Mesenchymal stem cell (in vitro differentiated cells and primary cell): ENCODE results near the gene BAIAP2.

Experiments
- DNase-seq: peaks from one replicate; pipeline ENCODE4 v3.0.0-alpha.2; 2013
- H2AFZ ChIP-seq: one replicate; pipeline ENCODE4 v1.6.1; 2013; ENCODE audit warnings: low read depth, mild to moderate bottlenecking, control low read depth, inconsistent platforms, low read length, moderate library complexity
- H2AK5ac ChIP-seq: 2 replicates; pipeline ENCODE4 v1.6.1; 2013; ENCODE audit warnings: low read length, moderate library complexity, mild to moderate bottlenecking, inconsistent platforms; ENCODE audit not compliant: severe bottlenecking
- H2BK120ac ChIP-seq: one replicate; pipeline ENCODE4 v1.6.1; 2013; ENCODE audit warnings: low read depth, mild to moderate bottlenecking, inconsistent platforms, low read length, moderate library complexity
- H2BK12ac ChIP-seq, 2 experiments: one replicate each; pipeline ENCODE4 v1.6.1; 2013; ENCODE audit warnings: inconsistent platforms in 2 of 2, low read length in 2 of 2, mild to moderate bottlenecking in 2 of 2, moderate library complexity in 2 of 2, control low read depth in 1 of 2
- H2BK15ac ChIP-seq: one replicate; pipeline ENCODE4 v1.6.1; 2013; ENCODE audit warnings: mild to moderate bottlenecking, low read depth, inconsistent platforms; ENCODE audit not compliant: poor library complexity, severe bottlenecking
- H2BK5ac ChIP-seq: 2 replicates; pipeline ENCODE4 v1.6.1; 2013; ENCODE audit warnings: low read depth, mild to moderate bottlenecking, low read length, control low read depth, inconsistent platforms; ENCODE audit not compliant: poor library complexity, severe bottlenecking
- H3K14ac ChIP-seq, 2 experiments: one replicate each; pipeline ENCODE4 v1.6.1; 2013; ENCODE audit warnings: inconsistent platforms in 2 of 2, low read length in 2 of 2, control low read depth in 1 of 2, mild to moderate bottlenecking in 1 of 2, moderate library complexity in 1 of 2
- H3K18ac ChIP-seq, 2 experiments: one replicate each; pipeline ENCODE4 v1.6.1; 2013; ENCODE audit warnings: inconsistent platforms in 2 of 2, low read length in 2 of 2, control low read depth in 1 of 2, low read depth in 1 of 2, mild to moderate bottlenecking in 1 of 2
- H3K23ac ChIP-seq, 2 experiments: one replicate each; pipeline ENCODE4 v1.6.1; 2013; ENCODE audit warnings: inconsistent platforms in 2 of 2, low read length in 2 of 2, mild to moderate bottlenecking in 2 of 2, moderate library complexity in 2 of 2, control low read depth in 1 of 2
- H3K27ac ChIP-seq: 2 replicates; pipeline ENCODE4 v1.5.1; 2013; ENCODE audit warnings: mild to moderate bottlenecking, moderate library complexity, low read length, control low read depth, inconsistent platforms; ENCODE audit not compliant: poor library complexity, severe bottlenecking
- H3K27me3 ChIP-seq, 2 experiments: 2 replicates each; pipeline versions ENCODE4 v1.6.1 to v1.7.0; 2013; ENCODE audit warnings: low read length in 2 of 2, mild to moderate bottlenecking in 2 of 2, moderate library complexity in 2 of 2, control low read depth in 1 of 2, inconsistent platforms in 1 of 2; ENCODE audit not compliant: control insufficient read depth in 1 of 2, insufficient read depth in 1 of 2
- H3K36me3 ChIP-seq, 2 experiments: 2 replicates each; pipeline versions ENCODE4 v1.6.1 to v1.7.0; 2013; ENCODE audit warnings: low read length in 2 of 2, control low read depth in 1 of 2, inconsistent platforms in 1 of 2, low read depth in 1 of 2, mild to moderate bottlenecking in 1 of 2; ENCODE audit not compliant: insufficient read depth in 2 of 2, control insufficient read depth in 1 of 2
- H3K4ac ChIP-seq, 2 experiments: one replicate each; pipeline ENCODE4 v1.6.1; 2013; ENCODE audit warnings: inconsistent platforms in 2 of 2, low read length in 2 of 2, mild to moderate bottlenecking in 2 of 2, moderate library complexity in 2 of 2, control low read depth in 1 of 2, low read depth in 1 of 2
- H3K4me1 ChIP-seq: 2 replicates; pipeline ENCODE4 v1.6.1; 2013; ENCODE audit warnings: low read depth, low read length, control low read depth; ENCODE audit not compliant: control insufficient read depth, insufficient read depth
- H3K4me2 ChIP-seq: 2 replicates; pipeline ENCODE4 v1.6.1; 2013; ENCODE audit warnings: low read length, mild to moderate bottlenecking, inconsistent platforms; ENCODE audit not compliant: poor library complexity, severe bottlenecking
- H3K4me3 ChIP-seq, 2 experiments: 2 replicates each; pipeline versions ENCODE4 v1.5.1 to v1.7.0; 2013; ENCODE audit warnings: low read length in 2 of 2, mild to moderate bottlenecking in 2 of 2, control low read depth in 1 of 2, low read depth in 1 of 2; ENCODE audit not compliant: insufficient read depth in 1 of 2
- H3K79me1 ChIP-seq: replicated peaks from 2 replicates; pipeline ENCODE4 v1.6.1; 2013; ENCODE audit warnings: mild to moderate bottlenecking, control low read depth, low read length, inconsistent platforms; ENCODE audit not compliant: poor library complexity, severe bottlenecking
- H3K9ac ChIP-seq: 2 replicates; pipeline ENCODE4 v1.7.0; 2013; ENCODE audit warnings: mild to moderate bottlenecking, low read length, moderate library complexity
- H3K9me3 ChIP-seq: 2 replicates; pipeline ENCODE4 v1.7.0; 2013; ENCODE audit warnings: mild to moderate bottlenecking, low read length; ENCODE audit not compliant: control insufficient read depth
- H4K8ac ChIP-seq: one replicate; pipeline ENCODE4 v1.6.1; 2013; ENCODE audit warnings: inconsistent platforms, mild to moderate bottlenecking, low read length, moderate library complexity
- H4K91ac ChIP-seq: one replicate; pipeline ENCODE4 v1.6.1; 2013; ENCODE audit warnings: mild to moderate bottlenecking, low read length, inconsistent platforms
- WGBS: methylation state at CpG from one replicate; pipeline ENCODE4 v1.1.7; 2013; ENCODE audit warnings: mixed read lengths; 5-methylcytosine and 5-hydroxymethylcytosine counted together

BAIAP2 gene

DNA sequence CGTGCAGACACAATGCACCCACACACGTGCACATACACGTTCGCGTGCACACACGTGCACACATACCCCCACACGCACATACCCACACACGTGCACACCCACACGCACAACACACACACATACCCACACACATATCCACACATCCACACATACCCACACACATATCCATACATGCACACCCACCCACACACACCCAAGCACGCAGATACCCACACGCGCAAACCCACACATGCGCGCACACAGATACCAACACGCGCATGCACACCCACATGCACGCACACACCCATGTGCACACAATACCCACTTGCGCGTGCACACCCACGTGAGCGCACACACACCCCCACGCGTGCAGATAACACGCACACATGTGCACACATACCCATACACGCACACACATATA, 103.5 kb downstream of the BAIAP2 start:
- Histone ChIP-seq H3K9ac (no peak overlapping the region), H2BK120ac (no peak overlapping the region), H4K8ac (no peak overlapping the region), H3K4me2 (no peak overlapping the region), H2AFZ (no peak overlapping the region), H2BK5ac (no peak overlapping the region), H4K91ac (peak overlapping the region; percentile 70), H3K9me3 (no peaks in the 10 kb centered on the region), H3K4me3 (no peak overlapping the region), H3K27me3 (peaks cover 0 to 45% of the 10 kb centered on the region in 2 experiments), H3K4me1 (peaks cover 13% of the 10 kb centered on the region), H3K27ac (no peak overlapping the region), H3K79me1 (no peaks in the 10 kb centered on the region), H3K23ac (no peak overlapping the region), H2AK5ac (no peak overlapping the region), H2BK15ac (no peak overlapping the region), H3K4ac (no peak overlapping the region), H2BK12ac (no peak overlapping the region), H3K18ac (no peak overlapping the region), H3K36me3 (no peaks in the 10 kb centered on the region), H3K14ac (peak overlapping the region in 1 of 2 experiments; percentile 5)
- no peak for DNase-seq
- 91% methylated on average over 25 of the region's 25 CpGs for WGBS

DNA sequence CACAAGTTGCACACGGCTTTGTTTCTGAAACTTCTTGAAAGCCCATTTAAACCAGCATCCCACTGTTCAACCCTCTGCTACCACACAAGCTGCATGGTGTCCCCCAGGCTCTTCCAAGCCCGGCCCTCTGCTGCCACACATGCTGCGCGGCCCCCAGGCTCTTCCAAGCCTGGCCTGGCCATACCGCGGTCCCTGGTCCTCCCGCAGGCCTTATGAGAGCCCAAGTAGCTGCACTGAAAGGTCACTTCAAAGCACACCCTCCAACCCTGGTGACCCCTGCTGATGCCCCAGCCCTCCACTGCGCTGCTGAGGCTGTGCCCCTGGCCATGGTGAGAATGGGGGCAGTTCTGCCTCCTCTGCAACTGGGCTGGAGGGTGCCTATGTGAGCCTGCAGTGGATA, 104.5 kb downstream of the BAIAP2 start:
- Histone ChIP-seq H3K4ac (no peak overlapping the region), H3K18ac (no peak overlapping the region), H3K79me1 (no peaks in the 10 kb centered on the region), H3K4me3 (no peak overlapping the region), H3K14ac (no peak overlapping the region), H3K4me2 (no peak overlapping the region), H2BK120ac (no peak overlapping the region), H4K8ac (no peak overlapping the region), H4K91ac (no peak overlapping the region), H3K27ac (no peak overlapping the region), H3K9me3 (no peaks in the 10 kb centered on the region), H3K4me1 (peaks cover 14% of the 10 kb centered on the region), H2AK5ac (no peak overlapping the region), H2BK12ac (no peak overlapping the region), H3K27me3 (peaks cover 3 to 48% of the 10 kb centered on the region in 2 experiments), H3K36me3 (no peaks in the 10 kb centered on the region), H2AFZ (no peak overlapping the region), H3K9ac (no peak overlapping the region), H3K23ac (no peak overlapping the region), H2BK15ac (no peak overlapping the region), H2BK5ac (no peak overlapping the region)
- WGBS: 81% methylated on average over 8 of the region's 8 CpGs
- no peak for DNase-seq

DNA sequence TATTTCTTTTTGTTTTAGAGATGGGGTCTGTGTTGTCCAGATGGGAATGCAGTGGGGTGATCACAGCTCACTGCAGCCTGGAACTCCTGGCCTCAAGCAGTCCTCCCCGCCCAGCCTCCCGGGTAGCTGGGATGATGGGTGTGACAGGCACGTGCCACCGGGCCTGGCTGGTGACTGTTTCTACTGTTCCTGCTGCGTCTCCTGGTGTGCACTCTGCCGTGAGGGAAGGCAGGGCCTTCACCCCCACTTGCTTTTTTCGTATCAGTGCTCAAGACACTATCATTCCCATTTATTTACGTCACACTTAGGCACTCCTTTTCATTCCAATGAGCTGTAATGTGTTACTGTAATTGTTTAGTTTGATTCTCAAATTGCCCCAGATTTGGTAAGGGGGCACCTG, 105.1 kb downstream of the BAIAP2 start:
- WGBS: 81% methylated on average over 7 of the region's 8 CpGs
- Histone ChIP-seq H2AFZ (no peak overlapping the region), H3K9ac (no peak overlapping the region)

DNA sequence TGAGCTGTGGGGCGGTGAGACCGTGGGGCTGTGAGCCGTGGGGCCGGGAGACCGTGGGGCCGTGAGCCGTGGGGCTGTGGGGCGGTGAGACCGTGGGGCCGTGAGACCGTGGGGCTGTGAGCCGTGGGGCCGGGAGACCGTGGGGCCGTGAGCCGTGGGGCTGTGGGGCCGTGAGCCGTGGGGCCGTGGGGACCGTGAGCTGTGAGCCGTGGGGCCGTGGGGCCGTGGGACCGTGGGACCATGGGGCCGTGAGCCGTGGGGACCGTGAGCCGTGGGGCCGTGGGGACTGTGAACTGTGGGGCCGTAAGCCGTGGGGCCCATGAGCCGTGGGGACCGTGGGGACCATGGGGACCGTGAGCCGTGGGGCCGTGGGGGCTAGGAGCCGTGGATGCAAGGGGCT, 105.7 kb downstream of the BAIAP2 start:
- peaks cover 3 to 39% of the 10 kb centered on the region in 2 experiments for H3K27me3 ChIP-seq
- no peak overlapping the region for H3K14ac ChIP-seq
- no peak overlapping the region for H3K27ac ChIP-seq
- H3K4me1 ChIP-seq: peaks cover 14% of the 10 kb centered on the region
- H3K79me1 ChIP-seq: no peaks in the 10 kb centered on the region
- H3K9ac ChIP-seq: no peak overlapping the region
- H2AK5ac ChIP-seq: no peak overlapping the region
- no peak overlapping the region for H2BK12ac ChIP-seq
- no peak overlapping the region for H3K18ac ChIP-seq
- no peak overlapping the region for H2BK120ac ChIP-seq
- H2BK5ac ChIP-seq: no peak overlapping the region
- H3K4me3 ChIP-seq: no peak overlapping the region
- 94% methylated on average over 37 of the region's 37 CpGs for WGBS
- H3K36me3 ChIP-seq: no peaks in the 10 kb centered on the region
- no peak overlapping the region for H4K91ac ChIP-seq
- H3K4ac ChIP-seq: no peak overlapping the region
- H2BK15ac ChIP-seq: peak overlapping the region; percentile 30
- H4K8ac ChIP-seq: no peak overlapping the region
- no peaks in the 10 kb centered on the region for H3K9me3 ChIP-seq
- H3K23ac ChIP-seq: no peak overlapping the region
- no peak overlapping the region for H3K4me2 ChIP-seq
- DNase-seq: no peak
- H2AFZ ChIP-seq: no peak overlapping the region

More for the DNA sequence above, 105.1 kb downstream of the BAIAP2 start:
- no peak overlapping the region for H4K91ac ChIP-seq
- H2BK15ac ChIP-seq: no peak overlapping the region
- H4K8ac ChIP-seq: no peak overlapping the region
- H2BK5ac ChIP-seq: no peak overlapping the region
- no peaks in the 10 kb centered on the region for H3K79me1 ChIP-seq
- H3K23ac ChIP-seq: no peak overlapping the region
- H3K14ac ChIP-seq: peak overlapping the region in 1 of 2 experiments; percentile 49
- no peak for DNase-seq
- H2BK12ac ChIP-seq: no peak overlapping the region
- no peak overlapping the region for H3K4ac ChIP-seq
- peaks cover 3 to 44% of the 10 kb centered on the region in 2 experiments for H3K27me3 ChIP-seq
- H3K4me1 ChIP-seq: peaks cover 14% of the 10 kb centered on the region
- no peak overlapping the region for H2AK5ac ChIP-seq
- no peaks in the 10 kb centered on the region for H3K9me3 ChIP-seq
- no peak overlapping the region for H3K4me2 ChIP-seq
- H3K36me3 ChIP-seq: no peaks in the 10 kb centered on the region
- no peak overlapping the region for H3K18ac ChIP-seq
- H3K27ac ChIP-seq: no peak overlapping the region
- H2BK120ac ChIP-seq: no peak overlapping the region
- no peak overlapping the region for H3K4me3 ChIP-seq
